CD4-positive, alpha-beta T cell treated with Interleukin-4 for 4 hours (primary cell): Measurements from ENCODE around the gene CCDC112.
"Not testable (repeated sequence)": the region's sequence is repeated elsewhere in the genome, so short reads cannot be mapped to it uniquely, and the experiment has no call there.

ENCODE experiments used
- DNase-seq: peaks from one replicate; pipeline ENCODE4 v3.0.0-alpha.2; 2020

CCDC112 gene

GRCh38 chr5:115249379-115249778 lies 47.1 kb downstream of the CCDC112 start:
- not testable (repeated sequence) for DNase-seq

GRCh38 chr5:115246361-115246991 lies 50.0 kb downstream of the CCDC112 start:
- DNase-seq: peak; percentile 43

GRCh38 chr5:115243412-115243811 lies 53.0 kb downstream of the CCDC112 start:
- no peak for DNase-seq

- no peak for DNase-seq
These were observed 54.4 kb downstream of the CCDC112 start for GRCh38 chr5:115241881-115242642.

GRCh38 chr5:115237066-115237465 lies 59.4 kb downstream of the CCDC112 start:
- no peak for DNase-seq

GRCh38 chr5:115236599-115236998 lies 59.9 kb downstream of the CCDC112 start:
- no peak for DNase-seq

GRCh38 chr5:115231598-115231997 lies 64.9 kb downstream of the CCDC112 start:
- DNase-seq: no peak

- DNase-seq: no peak
These were observed 66.8 kb downstream of the CCDC112 start for GRCh38 chr5:115229606-115230005.

- DNase-seq: no peak
These were observed 69.2 kb downstream of the CCDC112 start for GRCh38 chr5:115227281-115227680.
